PFSK-1 (cell line): ENCODE data around the gene FUNDC2.

Experiments used
- POLR2AphosphoS5 ChIP-seq: IDR thresholded peaks from 2 replicates; pipeline ENCODE4 v1.6.1; 2012; ENCODE audit warnings: low read depth, mild to moderate bottlenecking, control low read depth, low read length, moderate library complexity
- SIN3A ChIP-seq: IDR thresholded peaks from 2 replicates; pipeline ENCODE4 v1.6.1; 2012; ENCODE audit warnings: mild to moderate bottlenecking, low read length, moderate library complexity, borderline replicate concordance; ENCODE audit not compliant: insufficient read depth
- TAF1 ChIP-seq: IDR thresholded peaks from 2 replicates; pipeline ENCODE4 v1.6.1; 2012; ENCODE audit warnings: low read length, control low read depth, borderline replicate concordance; ENCODE audit not compliant: insufficient read depth
- TF ChIP-seq, protein P1 (sequence below), 2 experiments: IDR thresholded peaks; 2 replicates each; pipeline versions ENCODE4 v1.6.1 to v1.8.0; 2011 to 2012; ENCODE audit warnings: low read depth in 2 of 2, low read length in 2 of 2, control low read depth in 1 of 2, inconsistent platforms in 1 of 2, mild to moderate bottlenecking in 1 of 2, moderate library complexity in 1 of 2; ENCODE audit not compliant: insufficient read depth in 1 of 2

DNA sequence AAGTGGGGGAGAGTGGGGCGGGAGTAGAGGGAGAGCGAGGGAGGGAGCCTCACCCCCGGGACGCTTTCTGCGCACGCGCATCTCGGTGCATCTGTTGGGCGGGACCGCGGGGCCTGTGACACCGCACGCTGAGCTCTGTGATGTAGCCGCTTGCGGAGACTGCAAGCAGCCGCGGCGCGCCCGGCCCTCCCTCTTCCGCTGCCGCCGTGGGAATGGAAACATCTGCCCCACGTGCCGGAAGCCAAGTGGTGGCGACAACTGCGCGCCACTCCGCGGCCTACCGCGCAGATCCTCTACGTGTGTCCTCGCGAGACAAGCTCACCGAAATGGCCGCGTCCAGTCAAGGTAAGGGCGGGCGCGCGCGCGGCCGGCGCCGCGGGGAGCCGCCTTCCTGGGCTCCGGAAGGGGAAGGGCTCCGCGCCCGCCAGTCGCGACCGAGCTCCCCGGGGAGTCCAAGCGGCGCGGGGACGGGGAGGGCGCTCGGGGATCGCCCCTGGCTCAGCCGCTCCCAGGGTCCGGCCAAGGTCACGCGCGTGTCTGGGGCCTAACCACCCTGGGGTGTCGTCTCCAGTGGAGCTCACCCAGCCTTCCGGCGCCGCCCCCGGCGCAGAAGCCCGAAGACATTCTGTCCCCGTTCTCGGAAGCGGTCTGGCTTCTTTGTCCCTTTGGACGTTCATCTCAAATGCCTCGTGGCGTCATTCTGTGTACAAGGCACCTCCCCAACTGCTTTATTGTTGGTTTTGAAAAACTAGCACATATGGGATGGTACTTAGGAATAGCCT lies at the start of gene FUNDC2:
- no peak for TF ChIP-seq POLR2AphosphoS5
- TF ChIP-seq, protein P1, sequence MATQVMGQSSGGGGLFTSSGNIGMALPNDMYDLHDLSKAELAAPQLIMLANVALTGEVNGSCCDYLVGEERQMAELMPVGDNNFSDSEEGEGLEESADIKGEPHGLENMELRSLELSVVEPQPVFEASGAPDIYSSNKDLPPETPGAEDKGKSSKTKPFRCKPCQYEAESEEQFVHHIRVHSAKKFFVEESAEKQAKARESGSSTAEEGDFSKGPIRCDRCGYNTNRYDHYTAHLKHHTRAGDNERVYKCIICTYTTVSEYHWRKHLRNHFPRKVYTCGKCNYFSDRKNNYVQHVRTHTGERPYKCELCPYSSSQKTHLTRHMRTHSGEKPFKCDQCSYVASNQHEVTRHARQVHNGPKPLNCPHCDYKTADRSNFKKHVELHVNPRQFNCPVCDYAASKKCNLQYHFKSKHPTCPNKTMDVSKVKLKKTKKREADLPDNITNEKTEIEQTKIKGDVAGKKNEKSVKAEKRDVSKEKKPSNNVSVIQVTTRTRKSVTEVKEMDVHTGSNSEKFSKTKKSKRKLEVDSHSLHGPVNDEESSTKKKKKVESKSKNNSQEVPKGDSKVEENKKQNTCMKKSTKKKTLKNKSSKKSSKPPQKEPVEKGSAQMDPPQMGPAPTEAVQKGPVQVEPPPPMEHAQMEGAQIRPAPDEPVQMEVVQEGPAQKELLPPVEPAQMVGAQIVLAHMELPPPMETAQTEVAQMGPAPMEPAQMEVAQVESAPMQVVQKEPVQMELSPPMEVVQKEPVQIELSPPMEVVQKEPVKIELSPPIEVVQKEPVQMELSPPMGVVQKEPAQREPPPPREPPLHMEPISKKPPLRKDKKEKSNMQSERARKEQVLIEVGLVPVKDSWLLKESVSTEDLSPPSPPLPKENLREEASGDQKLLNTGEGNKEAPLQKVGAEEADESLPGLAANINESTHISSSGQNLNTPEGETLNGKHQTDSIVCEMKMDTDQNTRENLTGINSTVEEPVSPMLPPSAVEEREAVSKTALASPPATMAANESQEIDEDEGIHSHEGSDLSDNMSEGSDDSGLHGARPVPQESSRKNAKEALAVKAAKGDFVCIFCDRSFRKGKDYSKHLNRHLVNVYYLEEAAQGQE (IDR thresholded peaks at IDR 0.05; ENCODE audit: insufficient read depth in 1 of 2, low read depth in 2 of 2, low read length in 2 of 2): no peak
- no peak for TF ChIP-seq TAF1
- no peak for TF ChIP-seq SIN3A
